Activated naive CD8-positive, alpha-beta T cell treated with anti-CD3 and anti-CD28 coated beads for 36 hours (primary cell): ENCODE results near the gene DAB1. TPM values are rescaled to one million over a fixed set of nuclear protein-coding genes. Genes with fewer than 3 reads are reported as not detected.

Experiments used
- DNase-seq: peaks from one replicate; pipeline ENCODE4 v3.0.0; 2021
- H3K27ac Mint-ChIP-seq: one replicate; pipeline ENCODE4 v1.8.0; 2022; ENCODE audit warnings: mild to moderate bottlenecking, moderate library complexity, mixed read lengths
- H3K27me3 Mint-ChIP-seq: one replicate; pipeline ENCODE4 v1.8.0; 2022; ENCODE audit warnings: mild to moderate bottlenecking, mixed read lengths
- H3K36me3 Mint-ChIP-seq: one replicate; pipeline ENCODE4 v1.8.0; 2021; ENCODE audit warnings: mild to moderate bottlenecking, mixed read lengths
- H3K4me1 Mint-ChIP-seq: one replicate; pipeline ENCODE4 v1.8.0; 2021; ENCODE audit warnings: mixed read lengths
- H3K4me3 Mint-ChIP-seq: one replicate; pipeline ENCODE4 v1.8.0; 2022; ENCODE audit warnings: mild to moderate bottlenecking, moderate library complexity, mixed read lengths
- H3K9me3 Mint-ChIP-seq: one replicate; pipeline ENCODE4 v1.8.0; 2022; ENCODE audit warnings: mixed read lengths
- total RNA-seq, 2 experiments: library from RNA; stranded (reverse); gene quantifications; one replicate each; pipeline ENCODE4 v1.2.3, GENCODE V29; 2021

Gene DAB1
- total RNA-seq, 2 experiments from 2014 or later, result not detected

DNA sequence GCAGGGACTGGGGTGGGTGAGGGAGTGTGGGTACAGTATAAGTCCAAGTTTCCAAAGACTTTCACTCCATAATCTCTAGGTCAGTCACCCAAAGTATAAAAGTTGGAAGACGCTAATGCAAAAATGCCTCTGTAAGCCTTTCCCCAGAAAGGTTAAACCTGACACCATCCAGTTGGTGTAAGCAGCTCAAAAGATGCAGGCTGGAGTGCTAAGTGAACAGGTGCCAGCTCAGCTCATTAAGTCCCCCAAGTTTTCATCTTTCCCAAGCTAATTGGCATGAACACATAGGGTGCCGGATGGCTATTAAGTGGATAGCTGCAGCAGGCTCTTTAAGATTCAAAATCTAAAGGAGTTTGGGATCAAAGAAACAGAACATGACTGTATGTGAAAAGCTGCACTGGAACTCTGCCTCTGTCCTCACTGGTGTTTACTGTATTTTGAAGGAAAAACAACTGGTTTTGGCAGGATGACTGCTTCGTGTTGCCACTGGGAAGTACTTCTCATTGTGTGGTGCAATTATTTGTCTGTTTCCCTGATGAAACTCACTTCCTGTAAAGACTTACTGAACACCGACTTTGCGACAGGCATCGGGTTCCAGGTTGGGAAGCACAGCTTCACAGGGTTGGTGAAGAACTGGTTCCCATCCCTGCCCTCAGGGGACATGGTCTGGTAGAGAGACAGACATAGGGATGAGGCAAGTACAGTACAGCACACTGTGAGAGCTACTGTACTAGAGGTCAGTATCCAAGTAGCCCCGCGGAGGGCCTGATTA lies 152.7 kb downstream of the DAB1 start:
- no peak for DNase-seq
- Mint-ChIP-seq H3K36me3 (no peaks in the 10 kb centered on the region), H3K27me3 (peaks cover 6% of the 10 kb centered on the region), H3K4me3 (no peak overlapping the region), H3K4me1 (no peaks in the 10 kb centered on the region), H3K9me3 (no peaks in the 10 kb centered on the region), H3K27ac (no peak overlapping the region)

DNA sequence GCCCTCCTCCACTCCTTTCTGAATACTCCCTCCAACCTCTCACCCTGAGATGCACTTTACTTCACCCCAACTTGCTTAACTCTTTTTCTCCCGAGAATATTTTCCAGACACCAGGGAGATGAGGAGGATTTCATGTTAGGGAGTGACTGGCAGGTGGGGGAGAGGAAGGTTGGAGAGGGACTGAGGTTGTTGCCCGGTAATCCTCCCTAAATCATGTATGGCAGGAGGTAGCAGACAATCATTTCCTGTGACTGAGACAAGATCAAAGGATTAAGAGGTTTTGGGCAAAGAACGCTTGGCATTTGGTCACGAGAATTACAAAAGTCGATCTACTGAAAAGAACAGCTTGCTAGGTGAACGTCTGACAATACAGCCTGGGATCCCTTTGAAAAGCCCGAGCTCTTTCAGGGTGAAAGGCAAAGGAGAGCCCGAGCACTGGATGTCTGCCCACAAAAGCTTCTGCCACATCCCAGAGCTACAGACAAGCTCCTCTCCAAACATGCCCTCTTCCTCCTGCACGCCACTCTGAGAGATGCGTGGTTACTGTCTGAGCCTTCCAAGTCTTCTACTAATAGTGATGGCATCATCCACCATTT lies 154.1 kb downstream of the DAB1 start:
- H3K27ac Mint-ChIP-seq, result no peak overlapping the region
- H3K27me3 Mint-ChIP-seq, result peaks cover 6% of the 10 kb centered on the region
- no peaks in the 10 kb centered on the region for H3K4me1 Mint-ChIP-seq
- H3K9me3 Mint-ChIP-seq, result no peaks in the 10 kb centered on the region
- DNase-seq, result no peak
- H3K36me3 Mint-ChIP-seq, result no peaks in the 10 kb centered on the region
- no peak overlapping the region for H3K4me3 Mint-ChIP-seq

DNA sequence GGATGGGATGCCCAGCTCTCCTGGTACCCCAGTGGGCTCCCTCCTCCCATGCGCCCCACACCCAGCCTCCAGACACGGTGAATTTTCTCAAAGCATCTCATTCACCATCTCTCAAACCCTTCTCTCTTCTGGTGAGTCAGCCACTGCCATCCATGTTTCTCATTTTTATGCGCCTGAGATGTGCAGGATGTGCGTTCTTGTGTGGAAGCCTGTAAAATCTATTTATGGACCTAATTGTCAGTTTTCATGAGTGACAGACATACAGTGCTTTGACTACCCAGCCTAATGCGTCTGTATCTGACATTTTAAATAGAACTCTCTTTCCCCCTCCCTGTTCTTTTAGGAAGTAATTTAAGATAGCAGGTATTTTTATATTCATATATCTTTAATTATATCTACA lies 158.8 kb downstream of the DAB1 start:
- DNase-seq, result no peak
- Mint-ChIP-seq H3K4me1 (no peaks in the 10 kb centered on the region), H3K4me3 (no peak overlapping the region), H3K27me3 (peaks cover 6% of the 10 kb centered on the region), H3K36me3 (no peaks in the 10 kb centered on the region), H3K27ac (no peak overlapping the region), H3K9me3 (no peaks in the 10 kb centered on the region)

DNA sequence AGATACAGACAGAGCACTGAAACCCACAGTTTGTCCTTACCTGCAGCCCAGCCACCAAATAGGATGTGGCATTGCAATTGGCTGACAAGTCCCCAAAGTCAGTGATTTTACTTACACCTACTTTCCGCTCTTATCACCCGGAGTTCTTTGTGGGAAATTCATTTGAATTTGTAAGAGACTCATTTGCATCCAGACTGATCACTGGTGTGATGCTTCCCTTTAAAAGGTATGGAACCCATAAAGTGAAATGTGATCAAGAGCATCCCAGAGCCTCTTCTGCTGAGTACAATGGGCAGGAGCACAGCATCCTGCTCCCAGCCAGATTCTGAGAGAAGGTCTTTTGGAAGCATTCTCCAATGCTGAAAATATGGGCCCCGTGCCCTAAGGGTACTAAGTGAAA lies 161.4 kb downstream of the DAB1 start:
- Mint-ChIP-seq H3K4me3 (no peak overlapping the region), H3K4me1 (no peaks in the 10 kb centered on the region), H3K9me3 (peaks cover 2% of the 10 kb centered on the region), H3K27me3 (peaks cover 8% of the 10 kb centered on the region), H3K27ac (no peak overlapping the region), H3K36me3 (no peaks in the 10 kb centered on the region)
- DNase-seq, result no peak

DNA sequence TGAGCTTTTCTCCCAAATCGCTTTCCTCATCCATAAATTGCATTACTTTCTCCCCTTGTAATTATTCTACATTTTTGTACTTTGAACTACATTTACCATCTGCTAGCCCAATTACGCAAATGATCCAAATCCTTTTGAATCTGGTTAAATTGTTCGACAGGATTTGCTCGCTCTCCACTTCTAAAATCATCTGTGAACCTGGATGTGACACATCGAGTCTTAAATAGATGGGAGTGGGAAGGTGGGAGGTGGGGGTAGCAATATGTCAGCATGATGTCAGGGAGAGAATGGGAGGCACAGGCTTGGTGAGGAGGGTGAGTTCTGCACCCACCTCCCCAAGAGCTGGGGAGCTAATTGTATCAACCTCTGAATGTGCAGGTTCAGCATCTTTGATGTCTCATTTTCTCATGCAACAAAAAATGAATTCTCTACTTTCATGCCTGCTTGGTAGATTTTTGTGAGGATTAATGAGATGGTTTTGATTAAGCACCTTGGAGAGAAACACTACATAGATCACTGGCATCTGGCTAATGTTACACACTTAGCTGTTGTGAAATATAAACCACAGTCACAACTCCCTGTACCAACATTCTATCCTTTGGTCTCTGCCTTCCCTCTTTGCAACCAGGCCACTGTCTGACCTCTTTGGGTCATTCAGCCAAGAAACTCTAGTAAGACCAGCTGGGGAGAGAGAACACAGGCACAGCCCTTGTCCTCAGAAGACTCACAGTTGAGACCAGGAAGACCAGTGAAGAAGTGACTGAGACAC lies 165.1 kb downstream of the DAB1 start:
- Mint-ChIP-seq H3K27me3 (peaks cover 4% of the 10 kb centered on the region), H3K36me3 (no peaks in the 10 kb centered on the region), H3K27ac (no peak overlapping the region), H3K4me3 (no peak overlapping the region), H3K9me3 (peaks cover 2% of the 10 kb centered on the region), H3K4me1 (no peaks in the 10 kb centered on the region)
- DNase-seq, result no peak

DNA sequence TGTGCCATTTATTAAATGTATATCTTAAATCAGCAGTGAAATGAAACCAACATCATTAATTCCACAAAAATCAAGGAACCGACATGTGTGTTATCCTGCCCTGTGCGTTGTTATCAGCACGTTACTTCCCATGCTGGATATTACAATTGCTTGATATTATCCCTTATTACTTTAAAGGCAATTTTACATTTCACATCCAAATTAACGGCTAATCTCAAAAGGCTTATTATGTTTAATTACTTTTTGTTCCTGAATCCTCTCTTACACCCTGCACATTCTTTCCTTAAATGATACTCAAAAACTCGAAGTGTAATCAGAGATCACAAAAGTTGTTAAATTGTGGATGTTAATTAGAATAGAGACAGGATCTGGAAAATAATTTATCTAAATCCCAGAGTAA lies 167.9 kb downstream of the DAB1 start:
- Mint-ChIP-seq H3K4me1 (no peaks in the 10 kb centered on the region), H3K36me3 (no peaks in the 10 kb centered on the region), H3K4me3 (no peak overlapping the region), H3K9me3 (peaks cover 2% of the 10 kb centered on the region), H3K27me3 (peaks cover 10% of the 10 kb centered on the region), H3K27ac (no peak overlapping the region)
- DNase-seq, result no peak

DNA sequence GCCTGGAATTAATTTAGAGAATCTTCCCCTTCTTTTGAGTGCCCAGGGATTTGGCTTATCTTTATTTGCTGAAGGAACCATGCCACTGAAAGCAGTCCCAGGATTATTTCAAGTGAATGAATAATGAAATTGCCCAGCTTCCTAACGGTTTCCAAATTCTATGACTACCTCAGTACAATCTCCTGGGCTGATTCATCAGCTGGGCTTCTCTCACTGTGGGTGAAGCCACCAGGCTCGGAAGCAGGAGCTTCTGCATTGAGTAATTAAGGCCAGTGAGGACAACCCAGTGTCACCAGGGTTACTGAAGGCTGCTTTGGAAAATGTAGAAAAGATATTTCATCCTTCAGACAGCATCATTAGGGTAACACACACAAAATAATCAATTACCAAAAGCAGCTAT lies 169.8 kb downstream of the DAB1 start:
- no peak overlapping the region for H3K27ac Mint-ChIP-seq
- peaks cover 2% of the 10 kb centered on the region for H3K9me3 Mint-ChIP-seq
- H3K36me3 Mint-ChIP-seq, result no peaks in the 10 kb centered on the region
- peaks cover 13% of the 10 kb centered on the region for H3K27me3 Mint-ChIP-seq
- H3K4me3 Mint-ChIP-seq, result no peak overlapping the region
- no peak for DNase-seq
- H3K4me1 Mint-ChIP-seq, result no peaks in the 10 kb centered on the region

DNA sequence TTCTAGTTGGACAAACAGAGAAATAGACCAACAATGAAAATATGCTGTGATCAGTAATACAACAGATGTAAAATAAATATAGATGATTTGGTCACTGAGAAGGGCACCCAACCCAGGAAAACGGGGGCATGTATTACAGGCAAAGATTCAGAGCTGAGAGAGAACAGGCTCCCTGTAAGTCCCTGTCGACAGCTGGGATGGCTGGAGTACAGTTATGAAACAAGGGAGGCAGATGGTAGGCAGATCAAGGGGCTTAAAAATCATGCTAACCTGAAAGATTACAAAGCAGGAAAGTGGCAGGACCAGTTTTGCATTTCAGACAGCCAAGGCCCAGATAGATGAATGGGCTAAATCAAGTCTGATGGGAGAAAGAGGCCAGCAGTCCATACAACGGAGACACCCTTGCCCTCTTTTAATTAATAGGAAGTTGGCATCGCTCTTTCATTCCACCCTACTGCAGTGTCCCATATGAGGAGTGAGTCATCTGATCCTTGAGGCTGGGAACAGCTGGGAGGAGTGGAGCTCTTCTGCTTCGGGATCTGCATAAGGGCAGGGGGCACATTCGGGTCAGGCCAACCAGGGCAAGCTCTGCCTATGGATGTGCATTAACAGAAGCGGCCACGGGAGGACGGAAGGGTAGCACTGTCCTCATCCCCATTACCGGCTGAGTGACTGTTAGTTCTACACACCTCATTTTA lies 171.1 kb downstream of the DAB1 start:
- Mint-ChIP-seq H3K4me1 (no peaks in the 10 kb centered on the region), H3K36me3 (no peaks in the 10 kb centered on the region), H3K9me3 (no peaks in the 10 kb centered on the region), H3K27me3 (peaks cover 13% of the 10 kb centered on the region), H3K27ac (no peak overlapping the region), H3K4me3 (no peak overlapping the region)
- DNase-seq, result no peak

DNA sequence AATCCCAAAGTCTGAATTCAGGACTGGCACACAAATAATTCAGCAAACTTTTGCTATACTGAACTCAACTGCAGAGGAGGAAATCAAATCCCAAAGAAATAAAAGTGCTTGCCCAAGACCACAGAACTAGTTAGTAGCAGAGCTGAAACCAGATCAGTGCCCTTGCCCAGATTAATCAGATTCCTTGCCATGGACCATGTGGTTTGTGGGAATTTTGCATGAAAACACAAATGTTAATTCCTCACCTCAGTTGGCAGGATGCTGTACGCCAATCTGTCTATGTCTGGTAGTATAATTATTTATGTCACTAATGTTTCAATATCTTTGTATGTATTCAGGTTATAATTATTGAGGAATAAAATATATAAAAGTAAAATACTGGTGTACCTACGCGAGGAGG lies 173.8 kb downstream of the DAB1 start:
- Mint-ChIP-seq H3K27me3 (peaks cover 12% of the 10 kb centered on the region), H3K9me3 (peaks cover 4% of the 10 kb centered on the region), H3K4me3 (no peak overlapping the region), H3K4me1 (no peaks in the 10 kb centered on the region), H3K27ac (no peak overlapping the region), H3K36me3 (no peaks in the 10 kb centered on the region)
- DNase-seq, result no peak

DNA sequence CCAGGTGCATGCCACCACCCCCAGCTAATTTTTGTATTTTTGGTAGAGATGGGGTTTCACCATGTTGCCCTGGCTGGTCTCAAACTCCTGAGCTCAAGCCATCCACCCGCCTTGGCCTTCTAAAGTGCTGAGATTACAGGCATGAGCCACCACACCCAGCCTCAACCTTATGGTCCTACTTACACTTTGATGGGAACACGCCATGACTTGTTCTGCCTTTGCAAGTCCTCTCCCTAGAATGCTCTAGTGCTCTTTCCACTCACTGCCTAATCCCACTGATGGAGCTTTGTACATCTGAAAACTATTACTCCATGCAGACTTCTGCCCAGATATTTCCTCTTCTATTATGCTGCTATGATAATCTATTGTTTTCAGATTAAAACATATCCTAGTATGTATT lies 174.3 kb downstream of the DAB1 start:
- no peaks in the 10 kb centered on the region for H3K4me1 Mint-ChIP-seq
- peaks cover 4% of the 10 kb centered on the region for H3K9me3 Mint-ChIP-seq
- no peaks in the 10 kb centered on the region for H3K36me3 Mint-ChIP-seq
- no peak overlapping the region for H3K4me3 Mint-ChIP-seq
- H3K27me3 Mint-ChIP-seq, result peaks cover 12% of the 10 kb centered on the region
- DNase-seq, result no peak
- H3K27ac Mint-ChIP-seq, result no peak overlapping the region

DNA sequence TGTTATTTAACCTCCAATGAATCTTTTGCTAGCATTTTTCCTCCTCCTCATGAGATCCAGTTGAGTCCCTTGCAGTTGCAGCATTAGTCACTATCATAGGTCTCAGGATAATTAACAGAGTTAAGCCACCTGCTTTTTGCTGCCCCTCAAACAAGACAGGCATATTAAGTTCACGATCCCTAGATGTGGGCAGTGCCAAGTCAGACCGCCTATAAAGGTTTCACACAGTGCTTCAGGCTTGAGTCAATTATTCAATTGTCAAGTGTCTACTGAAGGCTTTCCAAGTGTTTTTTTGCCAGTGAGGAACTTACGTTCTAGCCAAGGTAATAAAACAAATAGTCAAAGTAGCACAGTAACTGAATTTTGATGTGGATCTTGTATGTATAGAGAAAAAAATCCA lies 175.0 kb downstream of the DAB1 start:
- peaks cover 12% of the 10 kb centered on the region for H3K27me3 Mint-ChIP-seq
- no peak overlapping the region for H3K27ac Mint-ChIP-seq

DNA sequence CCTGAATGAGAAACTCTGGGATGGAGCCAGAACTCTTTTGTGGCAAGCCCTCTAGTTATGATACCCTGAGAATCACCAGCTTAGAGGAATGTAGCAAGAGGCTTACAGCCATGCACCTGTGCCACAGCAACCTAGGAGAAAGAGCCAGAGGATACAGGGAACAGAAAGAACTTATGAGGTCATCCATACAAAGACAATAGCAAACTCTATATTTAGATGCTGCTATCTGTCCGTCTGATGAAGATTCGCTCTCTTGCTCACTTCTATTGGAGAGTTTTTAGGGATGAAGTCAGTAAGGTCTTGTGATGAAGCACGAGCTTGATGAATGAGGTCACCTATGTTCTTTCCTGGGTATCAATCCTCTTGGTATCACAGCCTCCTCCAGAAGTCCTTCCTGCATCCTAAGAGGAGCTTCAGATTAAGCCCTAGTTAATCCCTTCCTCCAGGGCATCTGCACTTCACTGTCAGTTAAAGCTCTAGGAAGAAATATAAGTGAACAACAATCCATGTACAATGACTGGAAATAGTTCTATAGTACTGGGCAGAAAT lies 185.6 kb downstream of the DAB1 start:
- peaks cover 10% of the 10 kb centered on the region for H3K27me3 Mint-ChIP-seq
- no peaks in the 10 kb centered on the region for H3K9me3 Mint-ChIP-seq
- no peaks in the 10 kb centered on the region for H3K36me3 Mint-ChIP-seq

More for the DNA sequence above, 175.0 kb downstream of the DAB1 start:
- Mint-ChIP-seq H3K36me3 (no peaks in the 10 kb centered on the region), H3K4me3 (no peak overlapping the region), H3K9me3 (peaks cover 4% of the 10 kb centered on the region), H3K4me1 (no peaks in the 10 kb centered on the region)
- no peak for DNase-seq

DNA sequence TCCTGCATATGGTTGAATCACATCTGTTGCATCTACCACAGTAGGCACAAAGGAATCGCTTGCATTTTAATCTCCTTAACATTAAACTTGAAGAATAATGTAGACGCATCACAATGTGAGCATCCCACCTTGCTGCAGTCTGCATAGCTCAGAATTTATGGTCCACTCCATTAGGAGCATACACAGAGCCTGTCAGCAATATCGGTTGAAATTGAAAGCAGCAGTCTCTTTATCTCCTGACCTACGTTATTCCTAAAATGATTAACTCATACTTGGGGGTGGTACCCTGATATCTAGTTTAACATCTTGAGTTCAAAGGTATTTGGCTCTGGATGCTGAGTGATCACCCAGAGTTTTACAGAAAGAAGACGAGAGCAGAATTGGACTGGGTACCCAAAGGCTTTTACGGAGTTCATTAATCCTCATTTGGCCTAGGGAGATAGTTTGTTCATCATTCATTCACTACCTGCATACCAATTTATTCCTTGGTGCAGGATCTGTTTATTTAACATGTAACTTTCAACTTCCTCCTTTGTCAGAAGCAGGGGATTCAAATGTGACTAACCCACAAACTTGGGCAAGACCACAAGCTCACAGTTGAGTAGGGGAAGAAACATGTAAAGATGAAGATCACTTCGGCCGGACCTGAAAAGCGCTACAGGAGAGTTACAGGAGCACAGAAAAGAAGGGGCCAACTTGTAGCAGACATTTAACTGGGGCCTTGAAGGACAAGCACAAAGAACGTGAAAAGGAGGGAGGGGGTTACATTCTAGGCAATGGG lies 187.9 kb downstream of the DAB1 start:
- Mint-ChIP-seq H3K9me3 (no peaks in the 10 kb centered on the region), H3K27ac (no peak overlapping the region), H3K27me3 (peaks cover 10% of the 10 kb centered on the region), H3K4me3 (no peak overlapping the region), H3K4me1 (no peaks in the 10 kb centered on the region), H3K36me3 (no peaks in the 10 kb centered on the region)
- no peak for DNase-seq

More for the DNA sequence above, 185.6 kb downstream of the DAB1 start:
- H3K27ac Mint-ChIP-seq, result no peak overlapping the region
- DNase-seq, result no peak
- no peak overlapping the region for H3K4me3 Mint-ChIP-seq
- no peaks in the 10 kb centered on the region for H3K4me1 Mint-ChIP-seq

DNA sequence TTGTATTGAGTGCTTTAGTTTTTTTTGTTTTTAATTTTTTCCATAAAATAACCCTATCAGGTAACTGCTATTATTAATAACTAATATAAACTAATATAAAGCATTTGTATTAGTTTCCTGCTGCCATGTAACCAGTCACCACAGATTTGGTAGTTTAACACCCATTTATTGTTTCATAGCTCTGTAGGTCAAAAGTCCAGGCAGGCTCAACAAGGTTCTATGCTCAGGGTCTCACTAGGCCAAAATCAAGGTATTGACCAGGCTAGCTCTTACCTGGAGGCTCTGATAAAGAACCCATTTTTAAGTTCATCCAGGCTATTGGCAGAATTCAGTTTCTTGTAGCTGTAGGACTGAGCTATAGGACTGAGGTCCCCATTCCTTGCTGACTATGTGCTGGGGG lies 189.4 kb downstream of the DAB1 start:
- no peak for DNase-seq
- Mint-ChIP-seq H3K27me3 (peaks cover 10% of the 10 kb centered on the region), H3K36me3 (no peaks in the 10 kb centered on the region), H3K4me1 (no peaks in the 10 kb centered on the region), H3K27ac (no peak overlapping the region), H3K4me3 (no peak overlapping the region), H3K9me3 (no peaks in the 10 kb centered on the region)
